GM12872 (cell line): ENCODE measurements around the gene TECPR1.

Source experiments
- CTCF ChIP-seq: IDR thresholded peaks from 3 replicates; pipeline ENCODE4 v1.5.1; 2011; ENCODE audit warnings: low read depth, mild to moderate bottlenecking, low read length, moderate library complexity; ENCODE audit not compliant: insufficient read depth

Gene TECPR1

GRCh38 chr7:98185101-98185500 is 66.9 kb downstream of the TECPR1 start:
- no peak for TF ChIP-seq CTCF

- TF ChIP-seq CTCF: no peak
Measured at GRCh38 chr7:98180751-98181150, 71.3 kb downstream of the TECPR1 start.

- no peak for TF ChIP-seq CTCF
Measured at GRCh38 chr7:98178762-98179490, 73.1 kb downstream of the TECPR1 start.

GRCh38 chr7:98178321-98178720 is 73.7 kb downstream of the TECPR1 start:
- TF ChIP-seq CTCF: no peak

GRCh38 chr7:98177553-98177952 is 74.5 kb downstream of the TECPR1 start:
- TF ChIP-seq CTCF: no peak

GRCh38 chr7:98175260-98175940 is 76.6 kb downstream of the TECPR1 start:
- TF ChIP-seq CTCF: no peak

- TF ChIP-seq CTCF: no peak
Measured at GRCh38 chr7:98174334-98175259, 77.4 kb downstream of the TECPR1 start.
